B cell (primary cell): Measurements from ENCODE around the gene HNRNPC. TPM values are rescaled to one million over a fixed set of nuclear protein-coding genes. Genes with fewer than 3 reads are reported as not detected.

Experiments used
- ATAC-seq: fragments of 200-7000 bp; cut with Tn5 transposase; one replicate; pipeline ENCODE4 v1.10.0; 2021; ENCODE audit warnings: low read depth, mild to moderate bottlenecking, moderate number of reproducible peaks, moderate library complexity
- CTCF ChIA-PET: fragments of 350-600 bp; sonication (Branson Sonifier 250); formaldehyde crosslinking; loops from one replicate; lab custom pipeline; 2021; ENCODE audit warnings: antibody characterized with exemption, inconsistent platforms; lab: Charles Lee
- POLR2A ChIA-PET: fragments of 350-600 bp; sonication (Branson Sonifier 250); formaldehyde crosslinking; loops from one replicate; lab custom pipeline; 2021; ENCODE audit warnings: antibody characterized with exemption; lab: Charles Lee
- DNase-seq: peaks from one replicate; pipeline ENCODE4 v3.0.0; 2013
- H2AFZ ChIP-seq: 2 replicates; pipeline ENCODE4 v1.6.1; 2012; ENCODE audit warnings: mild to moderate bottlenecking, low read depth, low read length; ENCODE audit not compliant: insufficient read depth, poor library complexity, severe bottlenecking
- H3K27ac ChIP-seq, 2 donors: 1 replicate in 1 of 2; 2 replicates in 1 of 2; pipeline ENCODE4 v1.5.1; 2012 to 2013; ENCODE audit warnings: low read length in 2 of 2, mild to moderate bottlenecking in 2 of 2, moderate library complexity in 1 of 2
- H3K27me3 ChIP-seq, 4 experiments: fragments of 200-600 bp in 1 of 4; sonication (generic) in 1 of 4; replicated peaks in 1 of 4; 1 replicate in 2 of 4; 2 replicates in 2 of 4; pipeline versions ENCODE4 v1.6.1 to v1.7.0; 2013 to 2016; ENCODE audit warnings: low read length in 3 of 4, mild to moderate bottlenecking in 2 of 4, mixed read lengths in 1 of 4, moderate library complexity in 1 of 4; ENCODE audit not compliant: insufficient read depth in 4 of 4, control insufficient read depth in 3 of 4; ENCODE audit errors: control extremely low read depth in 1 of 4
- H3K36me3 ChIP-seq, 2 experiments: replicated peaks in 1 of 2; 1 replicate in 1 of 2; 2 replicates in 1 of 2; pipeline versions ENCODE4 v1.6.1 to v1.7.1; 2013; ENCODE audit warnings: low read length in 1 of 2; ENCODE audit not compliant: insufficient read depth in 2 of 2, control insufficient read depth in 1 of 2; ENCODE audit errors: control extremely low read depth in 1 of 2, extremely low read depth in 1 of 2
- H3K4me1 ChIP-seq, 2 donors: fragments of 200-600 bp in 1 of 2; sonication (generic) in 1 of 2; 1 replicate in 1 of 2; 2 replicates in 1 of 2; pipeline versions ENCODE4 v1.5.1 to v1.6.1; 2013 to 2017; ENCODE audit warnings: low read length in 2 of 2; ENCODE audit not compliant: control insufficient read depth in 2 of 2, insufficient read depth in 2 of 2
- H3K4me2 ChIP-seq: replicated peaks from 2 replicates; pipeline ENCODE3; 2012; ENCODE audit warnings: mild to moderate bottlenecking, low read depth, low read length; ENCODE audit not compliant: poor library complexity, severe bottlenecking
- H3K4me3 ChIP-seq, 5 experiments: fragments of 200-600 bp in 1 of 5; sonication (generic) in 1 of 5; 1 replicate in 3 of 5; 2 replicates in 2 of 5; pipeline versions ENCODE4 v1.5.1 to v1.7.0; 2011 to 2016; ENCODE audit warnings: low read length in 4 of 5, mild to moderate bottlenecking in 4 of 5, low read depth in 2 of 5, control low read depth in 1 of 5, moderate library complexity in 1 of 5; ENCODE audit not compliant: insufficient read depth in 1 of 5; ENCODE audit errors: control extremely low read depth in 1 of 5, extremely low read depth in 1 of 5
- H3K79me2 ChIP-seq: fragments of 200-600 bp; sonication (generic); one replicate; pipeline ENCODE4 v1.6.0; 2016; ENCODE audit warnings: low read length; ENCODE audit not compliant: control insufficient read depth, insufficient read depth
- H3K9ac ChIP-seq: fragments of 200-600 bp; sonication (generic); 2 replicates; pipeline ENCODE4 v1.6.1; 2017; ENCODE audit warnings: mild to moderate bottlenecking, low read length, moderate library complexity
- H3K9me3 ChIP-seq, 3 donors: one replicate each; pipeline versions ENCODE4 v1.6.1 to v1.7.1; 2013; ENCODE audit warnings: low read length in 2 of 3; ENCODE audit not compliant: control insufficient read depth in 2 of 3, insufficient read depth in 1 of 3; ENCODE audit errors: control extremely low read depth in 1 of 3
- H4K20me1 ChIP-seq: 2 replicates; pipeline ENCODE4 v1.6.0; 2012; ENCODE audit warnings: mild to moderate bottlenecking, low read length; ENCODE audit not compliant: insufficient read depth, control insufficient read depth, poor library complexity, severe bottlenecking
- H3K27ac Mint-ChIP-seq: one replicate; pipeline ENCODE4 v1.8.0; 2021; ENCODE audit warnings: mixed read lengths
- H3K27me3 Mint-ChIP-seq: one replicate; pipeline ENCODE4 v1.8.0; 2021; ENCODE audit warnings: mixed read lengths
- H3K4me1 Mint-ChIP-seq: one replicate; pipeline ENCODE4 v1.8.0; 2021; ENCODE audit warnings: mixed read lengths
- H3K4me3 Mint-ChIP-seq: one replicate; pipeline ENCODE4 v1.8.0; 2021; ENCODE audit warnings: mixed read lengths
- H3K9me3 Mint-ChIP-seq: one replicate; pipeline ENCODE4 v1.8.0; 2022; ENCODE audit warnings: mixed read lengths; ENCODE audit not compliant: insufficient read depth
- CTCF ChIP-seq: fragments of 200-600 bp; IDR thresholded peaks from one replicate; pipeline ENCODE4 v1.8.0; 2022; ENCODE audit warnings: antibody characterized with exemption, mild to moderate bottlenecking
- EZH2 ChIP-seq: IDR thresholded peaks from 2 replicates; pipeline ENCODE4 v1.6.1; 2012; ENCODE audit warnings: borderline replicate concordance, low read depth, mild to moderate bottlenecking, moderate library complexity, low read length; ENCODE audit not compliant: insufficient read depth, poor library complexity, severe bottlenecking
- WGBS: methylation state at CpG from one replicate; pipeline ENCODE4 v1.1.5; 2013; ENCODE audit warnings: missing lambda C conversion rate; ENCODE audit not compliant: insufficient coverage; 5-methylcytosine and 5-hydroxymethylcytosine counted together
- intact Hi-C: fragments of 100-400 bp; cut with micrococcal nuclease; formaldehyde crosslinking; loops from one replicate; pipeline ENCODE4 v1.10.0; 2022
- polyA plus RNA-seq: library from polyadenylated mRNA; depleted of rRNA; stranded (reverse); fragments of >200 nt; gene quantifications from 2 replicates; pipeline ENCODE4 v1.2.3, GENCODE V29; 2012
- total RNA-seq, 2 donors: library from RNA; stranded (reverse); fragments of 120-200 nt in 1 of 2; gene quantifications; 1 replicate in 1 of 2; 2 replicates in 1 of 2; pipeline versions ENCODE4 v1.2.3 to v1.2.4, GENCODE V29; 2013 to 2022

The HNRNPC gene
- total and polyA plus RNA-seq, 2 donors (not counting 1 experiment from before 2014, with no cell fraction given) = 358 to 497 TPM

- Histone ChIP-seq H3K27ac (peak overlapping the region in 1 of 2 donors; percentile 24), H3K4me2 (peak overlapping the region; percentile 15), H3K9ac (no peak overlapping the region), H2AFZ (no peak overlapping the region), H3K4me3 (no peak overlapping the region), H3K4me1 (peaks cover 59 to 62% of the 10 kb centered on the region in 2 donors), H3K36me3 (peaks cover 19 to 84% of the 10 kb centered on the region in 2 experiments), H3K79me2 (peaks cover 99% of the 10 kb centered on the region), H3K27me3 (no peaks in the 10 kb centered on the region), H3K9me3 (no peaks in the 10 kb centered on the region), H4K20me1 (peaks cover 82% of the 10 kb centered on the region)
- no peak for ATAC-seq
- Mint-ChIP-seq H3K4me3 (peak overlapping the region; percentile 50), H3K27ac (no peak overlapping the region), H3K4me1 (peaks cover 79% of the 10 kb centered on the region), H3K9me3 (no peaks in the 10 kb centered on the region), H3K27me3 (no peaks in the 10 kb centered on the region)
- no peak for TF ChIP-seq EZH2
- no peak for TF ChIP-seq CTCF
- POLR2A ChIA-PET = no interaction called here
- intact Hi-C loops = loop anchor here (5.0 to 10.0 kb wide), 2 partner anchors 35 to 1832 kb away; partner anchors contain the start of genes ACIN1 and C14orf119
- DNase-seq = peak; percentile 15
- WGBS = no CpG with 5 or more reads among the region's 3 CpGs
- CTCF ChIA-PET = interaction anchor here (0.6 kb wide), 1 partner anchor 36 kb away, joined by 3 read pairs; no protein-coding TSS in a partner anchor
Measured at GRCh38 chr14:21262410-21262809, 6.8 kb downstream of the HNRNPC start.

- peaks cover 81% of the 10 kb centered on the region for H3K4me1 Mint-ChIP-seq
- Histone ChIP-seq H3K9ac (no peak overlapping the region), H2AFZ (no peak overlapping the region), H3K27ac (peak overlapping the region in 1 of 2 donors; percentile 24), H3K36me3 (peaks cover 19 to 89% of the 10 kb centered on the region in 2 experiments), H3K4me3 (no peak overlapping the region), H3K4me1 (peaks cover 55 to 62% of the 10 kb centered on the region in 2 donors), H3K9me3 (no peaks in the 10 kb centered on the region), H3K27me3 (no peaks in the 10 kb centered on the region), H3K4me2 (no peak overlapping the region), H4K20me1 (peaks cover 84% of the 10 kb centered on the region), H3K79me2 (peaks cover 99% of the 10 kb centered on the region)
- H3K27ac Mint-ChIP-seq = no peak overlapping the region
- no peaks in the 10 kb centered on the region for H3K9me3 Mint-ChIP-seq
- ATAC-seq (no peak), DNase-seq (no peak)
- CTCF ChIA-PET = no interaction called here
- no peak for TF ChIP-seq EZH2
- no peak for TF ChIP-seq CTCF
- intact Hi-C loops = loop anchor here (5.0 to 10.0 kb wide), 2 partner anchors 35 to 1833 kb away; partner anchors contain the start of genes ACIN1 and C14orf119
- POLR2A ChIA-PET = no interaction called here
- 100% methylated on average over 1 of the region's 1 CpG for WGBS
- no peak overlapping the region for H3K4me3 Mint-ChIP-seq
- H3K27me3 Mint-ChIP-seq = no peaks in the 10 kb centered on the region
Measured at GRCh38 chr14:21261824-21262223, 7.4 kb downstream of the HNRNPC start.
